ENCODE data around the gene ANO1.
"Not testable (repeated sequence)": the region's sequence is repeated elsewhere in the genome, so short reads cannot be mapped to it uniquely, and the experiment has no call there.

ANO1 gene

GRCh38 chr11:70078095-70078780, at the start of gene ANO1:
Gene ANO1, plus strand, starts transcription at chr11:70078317. Its CDS starts 290 bp downstream, at chr11:70078607.
- no peak for DNase-seq (ENCODE audit: low read depth)

- no peak for DNase-seq (ENCODE audit: low read depth)
Measured at GRCh38 chr11:70029115-70029860, 48.8 kb upstream of the ANO1 start.

GRCh38 chr11:70029861-70030380, 48.2 kb upstream of the ANO1 start:
- no peak for DNase-seq (ENCODE audit: low read depth)

- DNase-seq (ENCODE audit: low read depth) = no peak
Measured at GRCh38 chr11:70030412-70030811, 47.7 kb upstream of the ANO1 start.

GRCh38 chr11:70031631-70032469, 46.3 kb upstream of the ANO1 start:
- no peak for DNase-seq (ENCODE audit: low read depth)

GRCh38 chr11:70032470-70032795, 45.7 kb upstream of the ANO1 start:
- no peak for DNase-seq (ENCODE audit: low read depth)

- no peak for DNase-seq (ENCODE audit: low read depth)
Measured at GRCh38 chr11:70032943-70033710, 45.0 kb upstream of the ANO1 start.

GRCh38 chr11:70033711-70034070, 44.4 kb upstream of the ANO1 start:
- DNase-seq (ENCODE audit: low read depth) = no peak

GRCh38 chr11:70034740-70035365, 43.3 kb upstream of the ANO1 start:
- DNase-seq (ENCODE audit: low read depth) = no peak

- not testable (repeated sequence) for DNase-seq (ENCODE audit: low read depth)
Measured at GRCh38 chr11:70035665-70036064, 42.5 kb upstream of the ANO1 start.

GRCh38 chr11:70036971-70037882, 40.9 kb upstream of the ANO1 start:
- no peak for DNase-seq (ENCODE audit: low read depth)

GRCh38 chr11:70038034-70038834, 39.9 kb upstream of the ANO1 start:
- DNase-seq (ENCODE audit: low read depth) = no peak

GRCh38 chr11:70040452-70040851, 37.7 kb upstream of the ANO1 start:
- DNase-seq (ENCODE audit: low read depth) = no peak

GRCh38 chr11:70040869-70041501, 37.1 kb upstream of the ANO1 start:
- no peak for DNase-seq (ENCODE audit: low read depth)

GRCh38 chr11:70043482-70043881, 34.6 kb upstream of the ANO1 start:
- DNase-seq (ENCODE audit: low read depth) = no peak

GRCh38 chr11:70046089-70046488, 32.0 kb upstream of the ANO1 start:
- no peak for DNase-seq (ENCODE audit: low read depth)

GRCh38 chr11:70048279-70049024, 29.7 kb upstream of the ANO1 start:
- DNase-seq (ENCODE audit: low read depth) = no peak

GRCh38 chr11:70049045-70049444, 29.1 kb upstream of the ANO1 start:
- DNase-seq (ENCODE audit: low read depth) = no peak

Data from HS-5 (cell line).